HG03280 (cell line): ENCODE measurements around the gene NRG3.

Experiments
- ATAC-seq: cut with Tn5 transposase; IDR thresholded peaks from one replicate; pipeline ENCODE4 v1.9.1; 2021; ENCODE audit warnings: mild to moderate bottlenecking, moderate library complexity; ENCODE audit not compliant: unreplicated experiment

The NRG3 gene

GRCh38 chr10:82882722-82883121 is 1007.7 kb downstream of the NRG3 start:
- no peak for ATAC-seq

- ATAC-seq: no peak
These were observed 1008.6 kb downstream of the NRG3 start for GRCh38 chr10:82883603-82884002.

- ATAC-seq: no peak
These were observed 1012.5 kb downstream of the NRG3 start for GRCh38 chr10:82887488-82887887.

- no peak for ATAC-seq
These were observed 1013.9 kb downstream of the NRG3 start for GRCh38 chr10:82888809-82889455.

- no peak for ATAC-seq
These were observed 1014.7 kb downstream of the NRG3 start for GRCh38 chr10:82889728-82890127.

GRCh38 chr10:82890573-82890972 is 1015.6 kb downstream of the NRG3 start:
- ATAC-seq: no peak

GRCh38 chr10:82908096-82908495 is 1033.1 kb downstream of the NRG3 start:
- no peak for ATAC-seq

- ATAC-seq: no peak
These were observed 1033.8 kb downstream of the NRG3 start for GRCh38 chr10:82908751-82909150.

GRCh38 chr10:82910301-82910700 is 1035.3 kb downstream of the NRG3 start:
- no peak for ATAC-seq

- ATAC-seq: no peak
These were observed 1039.7 kb downstream of the NRG3 start for GRCh38 chr10:82914655-82915136.

GRCh38 chr10:82916941-82917340 is 1041.9 kb downstream of the NRG3 start:
- no peak for ATAC-seq

- no peak for ATAC-seq
These were observed 1043.0 kb downstream of the NRG3 start for GRCh38 chr10:82918022-82918421.

- no peak for ATAC-seq
These were observed 1047.1 kb downstream of the NRG3 start for GRCh38 chr10:82922046-82922445.

- no peak for ATAC-seq
These were observed 1047.8 kb downstream of the NRG3 start for GRCh38 chr10:82922755-82923154.

GRCh38 chr10:82924711-82925110 is 1049.7 kb downstream of the NRG3 start:
- ATAC-seq: no peak

- ATAC-seq: no peak
These were observed 1050.6 kb downstream of the NRG3 start for GRCh38 chr10:82925547-82925946.

GRCh38 chr10:82932451-82932850 is 1057.5 kb downstream of the NRG3 start:
- ATAC-seq: no peak

GRCh38 chr10:82934429-82934828 is 1059.4 kb downstream of the NRG3 start:
- ATAC-seq: no peak

GRCh38 chr10:82934947-82935346 is 1060.0 kb downstream of the NRG3 start:
- no peak for ATAC-seq

- ATAC-seq: no peak
These were observed 1063.3 kb downstream of the NRG3 start for GRCh38 chr10:82938331-82938730.

GRCh38 chr10:82942286-82943099 is 1067.5 kb downstream of the NRG3 start:
- ATAC-seq: no peak

GRCh38 chr10:82943142-82943541 is 1068.1 kb downstream of the NRG3 start:
- no peak for ATAC-seq
